HG02623 (cell line): ENCODE measurements around the gene TCN2.
A peak's percentile ranks its signal among the peaks of the same experiment; 100 is the strongest.
"Not testable (repeated sequence)": the region's sequence is repeated elsewhere in the genome, so short reads cannot be mapped to it uniquely, and the experiment has no call there.

Experiments used
- ATAC-seq: cut with Tn5 transposase; IDR thresholded peaks from one replicate; pipeline ENCODE4 v1.9.1; 2021; ENCODE audit warnings: moderate library complexity; ENCODE audit not compliant: unreplicated experiment

TCN2 gene

DNA sequence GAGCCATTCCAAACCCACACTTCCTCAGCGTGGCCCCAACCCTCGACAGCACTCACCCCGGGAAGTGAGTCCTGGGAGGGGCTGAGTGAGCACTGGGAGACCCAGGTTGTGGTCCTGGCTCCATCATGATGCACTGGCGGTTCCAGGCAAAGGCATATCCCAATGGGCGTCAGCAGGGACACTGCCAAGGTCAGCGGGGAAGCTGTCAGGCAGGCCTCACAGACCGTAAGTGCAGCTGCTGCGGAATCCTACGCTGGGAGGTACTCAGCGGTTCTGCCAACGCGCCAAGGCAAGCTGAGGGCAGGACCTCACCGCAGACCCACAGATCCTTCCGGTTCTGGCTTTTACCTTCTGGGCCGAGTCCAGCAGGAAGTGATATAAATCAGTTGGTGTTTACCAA, 31.1 kb upstream of the TCN2 start:
- ATAC-seq: no peak

DNA sequence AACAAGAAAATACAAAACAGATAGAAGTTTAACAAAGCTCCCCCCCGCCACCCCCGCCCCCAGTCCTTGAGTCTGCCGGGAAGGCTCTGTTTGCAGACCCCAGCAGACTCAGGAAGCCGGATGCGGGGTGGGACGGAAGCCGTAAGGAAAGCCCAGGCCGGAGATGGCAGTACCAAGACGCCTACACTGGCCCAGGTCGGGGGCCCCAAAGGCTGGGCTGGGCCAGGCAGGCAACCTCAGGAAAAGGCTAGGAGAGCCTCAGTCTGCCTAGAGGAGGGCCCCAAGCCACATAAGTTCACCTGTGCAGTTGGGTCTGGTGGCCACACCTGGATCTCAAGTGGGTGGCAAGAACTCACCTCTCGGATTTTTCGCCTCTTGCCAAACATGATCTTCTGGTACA, 28.5 kb upstream of the TCN2 start:
- no peak for ATAC-seq

DNA sequence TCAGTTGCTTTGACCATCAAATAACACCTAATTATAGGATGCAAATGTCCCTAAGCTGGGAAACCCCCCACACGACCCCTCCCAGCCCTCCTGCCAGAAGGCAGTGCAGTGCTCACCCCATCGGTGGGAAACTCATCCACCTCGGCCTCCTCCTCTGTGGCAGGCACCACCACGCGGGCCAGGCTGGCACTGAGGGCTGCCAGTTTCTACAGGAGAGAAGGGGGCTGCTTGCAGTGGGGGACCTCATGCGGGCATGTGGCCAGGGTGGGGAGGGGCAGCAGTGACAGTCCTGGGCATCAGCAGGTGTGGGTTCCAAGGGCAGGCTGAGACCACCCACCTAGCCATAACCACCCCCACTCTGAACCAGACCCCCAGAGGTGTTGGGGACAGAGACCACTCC, 26.1 kb upstream of the TCN2 start:
- ATAC-seq: no peak

DNA sequence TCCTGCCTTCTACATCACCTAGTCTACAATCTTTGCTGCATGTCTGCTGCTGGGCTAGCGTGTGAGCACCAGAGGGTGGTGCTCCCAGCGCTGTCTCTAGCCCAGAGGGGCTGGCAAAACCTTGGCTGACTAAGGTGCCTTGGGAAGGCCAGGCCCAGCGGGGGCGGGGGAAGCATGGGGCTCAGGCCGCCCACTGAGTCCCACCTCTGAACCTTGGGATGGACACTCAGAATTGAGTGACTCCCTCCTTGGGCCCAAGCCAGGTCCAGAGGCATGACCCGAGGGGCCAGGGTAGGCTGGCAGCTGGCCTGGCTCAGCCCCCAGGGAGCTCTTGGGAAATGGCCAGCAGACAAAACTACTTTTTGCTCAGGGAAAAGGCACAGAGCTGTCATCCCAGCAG, 24.9 kb upstream of the TCN2 start:
- ATAC-seq: no peak

DNA sequence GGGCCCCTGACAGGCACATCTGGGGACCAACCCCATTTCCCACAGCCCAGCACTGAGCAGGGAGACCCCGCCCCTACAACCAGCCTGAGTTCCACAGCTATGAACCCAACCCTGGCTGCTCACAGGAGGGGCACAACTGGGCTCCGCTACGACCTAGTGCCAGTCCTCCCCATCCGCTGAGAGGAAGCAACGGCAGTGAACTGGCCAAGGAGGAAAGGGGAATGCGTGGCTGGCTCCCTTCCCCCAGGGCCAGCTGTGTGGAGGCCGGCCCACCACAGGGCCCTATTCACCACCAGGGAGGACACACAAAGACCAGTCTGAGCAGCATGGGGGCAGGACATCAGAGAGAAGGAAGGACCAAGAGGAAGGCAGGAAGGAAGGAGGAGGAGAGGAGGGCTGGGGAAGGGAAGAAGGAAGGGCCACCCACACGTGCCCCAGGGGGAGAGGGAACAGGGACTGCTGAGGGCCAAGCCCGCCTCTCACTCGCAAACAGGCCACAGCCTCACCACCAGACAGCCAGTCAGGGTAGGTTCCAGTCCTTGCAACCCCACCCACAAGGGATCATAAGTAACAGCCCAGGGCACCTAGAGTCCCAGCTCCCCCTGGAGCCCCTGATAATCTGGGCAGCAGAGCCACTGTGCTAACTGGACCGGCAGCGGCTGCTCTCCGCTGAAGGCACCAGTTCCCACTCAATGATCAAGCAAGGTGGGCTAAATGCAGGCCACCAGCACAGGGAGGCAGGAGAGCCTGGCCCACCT, 24.0 kb upstream of the TCN2 start:
- no peak for ATAC-seq

DNA sequence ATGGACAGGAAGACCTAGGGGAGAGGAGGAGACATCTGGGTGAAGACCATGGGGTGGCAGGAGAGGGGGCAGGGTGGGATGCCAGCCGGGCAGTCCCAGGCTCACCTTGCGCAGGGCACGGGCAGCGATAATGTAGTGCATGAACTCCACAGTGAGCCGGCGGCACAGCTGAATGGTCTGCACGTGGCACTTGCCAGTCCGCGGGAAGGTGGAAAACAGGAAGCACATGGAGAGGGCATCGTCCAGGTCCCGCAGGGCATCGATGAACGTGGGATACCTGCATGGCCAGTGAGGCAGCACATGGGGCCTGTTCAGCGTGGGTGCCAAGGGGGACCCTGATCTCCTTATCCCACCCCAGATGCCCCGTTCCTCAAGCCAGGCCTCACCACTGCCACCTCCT, 22.5 kb upstream of the TCN2 start:
- no peak for ATAC-seq

DNA sequence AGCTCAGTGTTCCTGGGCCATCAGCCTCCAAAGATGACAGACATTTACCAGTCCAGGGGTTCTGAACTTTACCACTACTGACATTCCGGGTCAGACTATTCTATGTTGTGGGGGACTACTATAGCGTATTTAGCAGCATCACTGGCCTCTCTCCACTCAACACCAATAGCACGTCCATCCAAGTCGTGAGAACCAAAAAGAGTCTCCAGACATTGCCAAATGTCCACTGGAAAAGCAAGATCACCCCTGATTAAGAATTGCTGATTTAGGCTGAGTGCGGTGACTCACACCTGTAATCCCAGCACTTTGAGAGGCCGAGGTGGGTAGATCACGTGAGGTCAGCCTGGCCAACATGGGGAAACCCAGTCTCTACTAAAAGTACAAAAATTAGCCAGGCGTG, 20.6 kb upstream of the TCN2 start:
- no peak for ATAC-seq

DNA sequence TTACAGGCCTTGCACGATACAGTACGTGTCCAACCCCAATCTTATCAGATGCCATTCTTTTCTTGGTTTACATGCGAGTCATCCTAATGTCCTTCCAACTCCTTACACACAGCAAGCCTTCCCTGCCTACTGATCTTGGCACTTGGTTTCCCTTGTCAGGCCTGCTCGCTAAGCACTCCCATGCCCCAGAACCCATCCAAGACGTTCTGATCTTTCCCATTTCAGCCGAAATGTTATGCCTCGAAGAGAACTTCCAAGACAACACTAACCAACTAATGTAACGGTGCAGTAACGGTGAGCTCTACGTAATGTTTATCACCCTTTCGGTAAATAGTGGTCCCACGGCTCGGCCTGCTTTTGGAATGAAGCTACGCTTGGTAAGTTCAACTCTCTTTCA, 15.8 kb upstream of the TCN2 start:
- no peak for ATAC-seq

DNA sequence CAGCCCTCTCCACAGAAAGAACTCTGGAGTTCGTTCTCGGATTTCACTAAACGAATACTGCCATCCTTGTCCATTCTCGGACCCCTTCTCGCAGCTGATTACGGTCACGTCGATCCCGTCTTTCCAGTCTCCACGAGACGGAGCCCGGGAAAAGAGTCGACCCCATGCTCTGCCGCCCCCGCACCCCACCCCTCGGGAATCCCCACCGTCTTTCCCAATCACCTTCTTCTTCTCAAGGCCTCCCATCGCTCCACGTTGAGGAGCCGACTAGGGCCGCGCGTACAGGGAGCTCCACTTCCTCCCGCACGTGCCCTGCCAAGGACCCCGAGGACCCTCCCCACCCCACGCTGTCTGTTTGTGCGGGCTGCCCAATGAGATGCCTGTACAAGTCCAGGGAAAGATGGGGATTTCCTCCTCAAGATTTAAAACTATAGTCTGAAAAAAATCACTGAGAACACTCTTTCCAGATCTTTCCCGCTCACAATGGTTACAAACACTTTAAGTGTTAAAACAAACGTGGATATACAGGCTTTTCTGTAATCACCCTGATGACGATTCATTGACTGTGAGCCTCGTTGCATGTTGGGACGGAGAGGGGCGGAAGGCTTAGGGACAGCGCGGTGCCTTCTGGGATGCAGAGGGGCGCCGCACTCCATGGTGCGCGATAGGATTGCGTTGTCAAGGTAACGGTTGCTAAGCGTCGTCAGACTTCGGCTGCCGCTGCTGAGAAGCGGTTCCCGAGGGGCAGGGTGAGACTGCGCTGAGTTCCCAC, 15.2 kb upstream of the TCN2 start, which contains the start of gene PES1:
PES1 (minus strand) TSS at position 323 of the 772 bp plus-strand sequence; CDS start at position 246, 77 bp downstream.
- peak; percentile 94 for ATAC-seq

DNA sequence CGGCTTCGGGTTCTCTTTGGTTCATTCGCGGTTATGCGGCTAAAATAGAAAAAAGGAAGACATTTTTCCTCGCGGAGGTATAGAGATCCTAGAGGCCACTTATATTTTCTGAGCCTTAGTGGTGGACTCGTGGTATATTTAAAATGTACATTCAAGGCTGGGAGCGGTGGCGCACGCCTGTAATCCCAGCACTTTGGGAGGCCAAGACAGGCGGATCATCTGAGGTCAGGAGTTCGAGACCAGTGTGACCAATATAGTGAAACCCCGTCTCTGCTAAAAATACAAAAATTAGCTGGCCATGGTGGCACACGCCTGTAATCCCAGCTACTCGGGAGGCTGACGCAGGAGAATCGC, 14.6 kb upstream of the TCN2 start:
- not testable (repeated sequence) for ATAC-seq

DNA sequence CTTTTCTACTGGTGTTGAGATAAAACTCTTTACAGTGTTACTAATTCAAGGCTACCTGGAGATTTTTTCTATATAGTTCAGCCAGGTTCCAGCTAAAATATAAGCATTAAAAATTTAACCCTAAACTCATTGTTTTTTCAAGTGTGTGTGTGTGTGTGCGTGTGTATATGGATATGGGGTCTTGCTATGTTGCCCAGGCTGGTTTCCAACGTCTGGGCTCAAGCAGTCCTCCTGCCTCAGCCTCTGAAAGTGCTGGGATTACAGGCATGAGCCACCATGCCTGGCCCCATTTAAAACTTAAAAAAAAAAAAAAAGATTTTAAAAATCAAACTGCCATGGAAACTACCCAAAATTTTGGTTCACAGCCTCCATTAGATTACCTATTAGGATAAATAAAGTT, 10.8 kb upstream of the TCN2 start:
- ATAC-seq: no peak

DNA sequence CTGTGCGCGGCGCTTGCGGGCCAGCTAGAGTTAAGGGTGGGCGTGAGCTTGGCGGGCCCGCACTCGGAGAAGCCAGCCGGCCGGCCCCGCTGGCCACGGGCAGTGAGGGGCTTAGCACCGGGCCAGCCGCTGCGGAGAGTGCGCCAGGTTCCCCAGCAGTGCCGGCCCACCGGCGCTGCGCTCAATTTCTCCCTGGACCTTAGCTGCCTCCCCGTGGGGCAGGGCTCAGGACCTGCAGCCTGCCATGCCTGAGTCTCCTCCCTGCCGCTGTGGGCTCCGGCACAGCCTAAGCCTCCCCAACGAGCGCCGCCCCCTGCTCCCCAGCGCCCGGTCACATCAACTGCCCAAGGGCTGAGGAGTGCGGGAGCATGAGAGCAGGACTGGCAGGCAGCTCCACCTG, 10.1 kb upstream of the TCN2 start:
- no peak for ATAC-seq

DNA sequence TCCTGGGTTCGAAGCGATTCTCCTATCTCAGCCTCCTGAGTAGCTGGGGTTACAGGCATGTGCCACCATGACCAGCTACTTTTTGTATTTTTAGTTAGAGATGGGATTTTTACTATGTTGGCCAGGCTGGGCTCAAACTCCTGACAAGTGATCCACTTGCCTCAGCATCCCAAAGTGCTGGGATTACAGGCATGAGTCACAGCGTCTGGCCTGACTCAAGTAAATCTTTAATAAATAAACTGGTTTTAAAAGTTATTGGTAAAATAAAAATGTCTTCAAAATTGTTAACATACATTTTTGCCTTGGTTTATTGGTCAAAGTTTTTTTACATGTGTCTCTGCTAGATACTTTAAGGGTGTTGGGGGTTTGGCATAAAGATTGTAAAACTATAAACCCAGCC, 8.0 kb upstream of the TCN2 start:
- ATAC-seq: no peak

DNA sequence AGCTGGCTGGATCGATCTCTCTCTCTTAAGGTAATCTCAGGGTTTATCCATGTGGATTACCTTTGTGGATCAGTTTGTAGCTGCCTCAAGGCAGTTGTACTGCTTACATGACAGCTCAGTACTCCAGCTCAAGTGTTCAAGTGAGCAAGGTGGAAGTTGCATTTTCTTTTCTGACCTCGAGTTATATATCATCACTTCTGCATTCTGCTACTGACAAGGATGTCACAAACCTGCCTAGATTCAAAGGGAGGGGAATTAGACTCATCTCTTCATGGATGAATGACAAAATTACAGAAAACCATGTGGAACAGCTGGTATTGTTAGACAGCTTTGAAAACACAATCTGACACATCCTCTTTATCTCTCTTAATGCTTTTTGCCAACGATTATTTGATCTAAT, 6.1 kb upstream of the TCN2 start:
- no peak for ATAC-seq

DNA sequence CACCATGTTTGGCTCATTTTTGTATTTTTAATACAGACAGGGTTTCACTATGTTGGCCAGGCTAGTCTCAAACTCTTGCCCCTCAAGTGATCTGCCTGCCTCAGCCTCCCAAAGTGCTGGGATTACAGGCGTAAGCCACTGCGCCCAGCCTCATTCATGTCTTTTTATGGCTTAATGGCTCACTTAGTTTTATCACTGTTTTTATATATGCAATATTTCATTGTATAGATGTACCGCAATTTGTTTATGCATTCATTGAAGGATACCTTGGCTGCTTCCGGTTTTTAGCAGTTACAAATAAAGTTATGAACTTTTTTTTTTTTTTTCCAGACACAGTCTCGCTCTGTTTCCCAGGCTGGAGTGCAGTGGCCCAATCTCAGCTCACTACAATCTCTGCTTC, 5.5 kb upstream of the TCN2 start:
- no peak for ATAC-seq

DNA sequence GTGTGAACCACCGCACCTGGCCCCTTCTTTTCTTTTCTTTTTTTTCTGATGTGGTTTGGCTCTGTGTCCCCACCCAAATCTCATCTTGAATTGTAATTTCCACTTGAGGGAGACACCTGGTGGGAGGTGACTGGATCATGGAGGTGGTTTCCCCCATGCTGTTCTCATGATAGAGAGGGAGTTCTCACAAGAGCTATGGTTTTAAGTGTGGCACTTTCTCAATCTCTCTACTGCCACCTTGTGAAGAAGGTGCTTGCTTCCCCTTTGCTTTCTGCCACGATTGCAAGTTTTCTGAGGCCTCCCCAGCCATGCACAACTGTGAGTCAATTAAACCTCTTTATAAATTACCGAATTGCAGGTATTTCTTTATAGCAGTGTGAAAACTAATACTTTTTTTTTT, 4.9 kb upstream of the TCN2 start:
- no peak for ATAC-seq

DNA sequence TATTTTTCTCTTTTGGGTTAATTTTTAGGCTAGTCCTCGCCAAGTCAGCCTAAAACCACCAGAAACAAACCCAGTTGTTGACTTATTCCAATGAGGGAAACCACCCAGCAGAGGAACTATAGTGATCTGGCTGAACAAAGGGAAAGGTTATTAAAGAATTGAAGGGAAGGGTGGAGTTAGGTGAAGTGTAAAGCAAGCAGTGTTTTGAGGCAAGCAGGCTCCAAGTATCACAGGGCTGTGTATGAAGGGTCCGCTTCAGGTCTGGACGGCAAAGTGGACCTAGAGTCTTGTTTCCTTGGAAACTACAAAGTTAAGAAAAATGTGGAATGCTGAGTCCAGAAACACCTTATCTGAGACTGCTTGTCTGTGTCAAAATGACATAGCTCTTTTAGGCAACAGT, 3.2 kb upstream of the TCN2 start:
- no peak for ATAC-seq

DNA sequence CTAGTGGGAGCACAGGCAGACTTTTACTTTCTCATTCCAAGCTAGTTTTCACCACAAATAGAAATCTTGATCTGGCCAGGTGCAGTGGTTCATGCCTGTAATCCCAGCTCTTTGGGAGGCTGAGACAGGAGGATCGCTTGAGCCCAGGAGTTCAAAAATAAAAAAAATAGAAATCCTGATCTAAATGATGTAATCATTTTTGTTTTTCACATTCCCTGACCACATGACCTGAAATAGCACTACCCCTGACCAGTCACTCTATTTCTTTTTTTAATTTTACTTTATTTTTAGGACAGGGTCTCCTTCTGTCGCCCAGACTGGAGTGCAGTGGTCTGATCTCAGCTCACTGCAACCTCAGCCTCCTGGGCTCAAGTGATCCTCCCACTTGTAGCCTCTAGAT, 2.3 kb upstream of the TCN2 start:
- ATAC-seq: no peak

DNA sequence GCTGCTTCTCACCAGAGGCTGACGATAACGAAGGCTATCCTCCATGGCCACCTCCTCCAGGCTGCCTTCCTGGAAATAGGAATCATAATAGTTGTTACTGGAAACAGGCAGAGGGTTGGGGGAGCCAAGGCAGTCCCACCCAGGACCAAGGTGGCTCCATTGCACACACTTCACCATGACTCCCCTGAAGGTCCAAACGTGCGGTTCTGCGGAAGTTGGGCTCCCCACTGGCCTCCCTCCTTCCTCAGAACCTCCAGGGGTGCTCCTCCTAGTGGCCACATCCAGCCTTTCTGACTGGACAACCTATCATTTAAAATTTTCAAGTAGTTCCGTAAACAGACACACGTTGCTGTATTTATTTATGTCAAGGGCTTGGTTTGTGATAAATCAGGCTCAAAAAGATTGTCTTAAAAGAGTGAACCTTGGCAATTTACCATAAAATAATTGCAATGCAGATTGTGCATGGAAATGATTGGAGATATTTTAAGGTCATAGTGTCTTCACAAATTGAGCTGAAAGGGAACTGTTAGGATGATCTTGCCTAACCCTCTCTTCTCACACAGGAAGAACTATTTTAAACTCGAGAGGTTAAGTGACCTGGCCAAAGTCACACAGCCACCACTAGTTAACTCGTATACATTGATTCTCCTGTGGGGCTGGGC, 1.4 kb upstream of the TCN2 start:
- ATAC-seq: no peak

DNA sequence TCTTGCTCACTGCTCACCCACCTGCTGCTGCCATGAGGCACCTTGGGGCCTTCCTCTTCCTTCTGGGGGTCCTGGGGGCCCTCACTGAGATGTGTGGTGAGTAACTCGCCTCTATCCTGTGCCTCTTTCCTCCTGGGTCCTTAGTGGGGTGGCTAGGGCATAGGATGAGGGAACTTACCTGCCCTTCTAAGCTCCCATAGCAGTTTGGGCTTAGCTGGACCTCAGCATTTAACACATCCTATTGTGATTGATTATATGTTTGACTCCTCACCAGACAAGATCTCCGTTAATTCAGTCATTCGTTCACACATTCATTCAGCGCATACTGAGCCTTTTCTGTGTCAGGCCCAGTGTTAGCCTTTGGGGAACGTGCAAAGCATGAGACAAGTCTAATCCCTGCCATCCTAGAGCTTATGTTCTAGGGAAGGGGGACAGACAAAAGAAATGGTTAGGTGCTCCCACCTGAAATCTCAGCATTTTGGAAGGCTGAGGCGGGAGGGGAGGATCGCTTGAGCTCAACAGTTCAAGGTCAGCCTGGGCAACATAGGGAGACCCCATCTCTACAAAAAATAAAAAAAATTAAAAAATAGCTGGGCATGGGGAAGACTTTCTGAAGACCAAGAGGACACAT, 441 bp downstream of the TCN2 start:
- ATAC-seq: no peak

DNA sequence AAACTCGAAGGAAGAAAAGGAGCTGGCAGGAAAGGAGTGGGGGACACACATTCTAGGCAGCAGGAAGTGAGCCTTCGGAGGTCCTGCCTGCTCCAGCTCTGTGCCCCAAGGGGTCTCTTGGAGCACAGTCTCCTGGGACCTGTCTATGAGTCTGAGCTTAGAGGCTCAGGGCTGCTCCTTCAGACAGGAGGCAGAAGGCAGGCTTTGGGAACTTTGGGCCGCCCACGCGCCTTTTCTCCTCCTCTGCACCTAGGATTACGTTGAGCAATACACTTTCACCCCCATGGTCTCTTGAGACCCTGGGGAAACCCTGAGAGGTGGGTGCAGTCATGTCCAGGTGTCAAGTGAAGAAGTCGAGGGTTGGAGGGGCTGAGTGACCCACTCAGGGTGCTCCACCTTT, 965 bp downstream of the TCN2 start:
- no peak for ATAC-seq
